IMR-90 (cell line): ENCODE data around the gene EHMT1. TPM values are rescaled to one million over a fixed set of nuclear protein-coding genes. Genes with fewer than 3 reads are reported as not detected.

Source experiments
- ATAC-seq: fragments of 200-7000 bp; cut with Tn5 transposase; 2 replicates; pipeline ENCODE4 v1.9.1; 2020; ENCODE audit warnings: low read depth, mild to moderate bottlenecking, moderate library complexity
- BruUV-seq: library from RNA; stranded (reverse); fragments of 400-500 nt; replicated peaks from 2 replicates; lab custom pipeline; 2021; lab: Mats Ljungman, UMichigan
- CTCF ChIA-PET: fragments of 300-600 bp; formaldehyde crosslinking; extraction: SDS; loops from one replicate; lab custom pipeline; 2021; ENCODE audit warnings: antibody characterized with exemption; lab: Yijun Ruan, JAX
- POLR2A ChIA-PET: fragments of 300-600 bp; sonication (Branson Sonifier 250); formaldehyde crosslinking; loops from one replicate; lab custom pipeline; 2022; ENCODE audit warnings: antibody characterized with exemption; ENCODE audit not compliant: unreplicated experiment; lab: Charles Lee
- DNase-seq: peaks from one replicate; pipeline ENCODE4 v3.0.0; 2013
- H2AFZ ChIP-seq: replicated peaks from 2 replicates; pipeline ENCODE3; 2013; ENCODE audit warnings: low read length, mild to moderate bottlenecking; ENCODE audit not compliant: poor library complexity
- H2AK5ac ChIP-seq: 2 replicates; pipeline ENCODE4 v1.6.1; 2013; ENCODE audit warnings: low read depth, low read length, inconsistent platforms
- H2AK9ac ChIP-seq: replicated peaks from 2 replicates; pipeline ENCODE3; 2013; ENCODE audit warnings: mild to moderate bottlenecking, low read depth, low read length, moderate library complexity; ENCODE audit not compliant: poor library complexity
- H2BK120ac ChIP-seq: 2 replicates; pipeline ENCODE4 v1.6.1; 2013; ENCODE audit warnings: low read depth, low read length, inconsistent platforms
- H2BK15ac ChIP-seq: 3 replicates; pipeline ENCODE4 v1.6.1; 2013; ENCODE audit warnings: low read depth, low read length, inconsistent platforms
- H2BK20ac ChIP-seq: 2 replicates; pipeline ENCODE4 v1.6.1; 2013; ENCODE audit warnings: low read depth, mild to moderate bottlenecking, inconsistent platforms, low read length, moderate library complexity
- H2BK5ac ChIP-seq: 2 replicates; pipeline ENCODE4 v1.6.1; 2013; ENCODE audit warnings: mild to moderate bottlenecking, low read depth, low read length, inconsistent platforms; ENCODE audit not compliant: poor library complexity, severe bottlenecking
- H3K14ac ChIP-seq: replicated peaks from 2 replicates; pipeline ENCODE4 v1.6.1; 2013; ENCODE audit warnings: low read depth, low read length, inconsistent platforms
- H3K18ac ChIP-seq: 2 replicates; pipeline ENCODE4 v1.6.1; 2013; ENCODE audit warnings: low read depth, low read length, control low read depth
- H3K23ac ChIP-seq: 2 replicates; pipeline ENCODE4 v1.6.1; 2013; ENCODE audit warnings: low read depth, low read length, inconsistent platforms
- H3K27ac ChIP-seq: 2 replicates; pipeline ENCODE4 v1.5.1; 2013; ENCODE audit warnings: mild to moderate bottlenecking, control low read depth, low read length; ENCODE audit not compliant: insufficient read depth
- H3K27me3 ChIP-seq: 2 replicates; pipeline ENCODE4 v1.6.1; 2013; ENCODE audit warnings: low read length; ENCODE audit not compliant: control insufficient read depth, insufficient read depth
- H3K36me3 ChIP-seq: 2 replicates; pipeline ENCODE4 v1.6.1; 2013; ENCODE audit warnings: low read length, mixed read lengths; ENCODE audit not compliant: control insufficient read depth, insufficient read depth
- H3K4ac ChIP-seq: 2 replicates; pipeline ENCODE4 v1.6.1; 2013; ENCODE audit warnings: low read depth, low read length, inconsistent platforms
- H3K4me1 ChIP-seq: 2 replicates; pipeline ENCODE4 v1.6.1; 2013; ENCODE audit warnings: low read length, mixed read lengths; ENCODE audit not compliant: control insufficient read depth, insufficient read depth
- H3K4me2 ChIP-seq: 2 replicates; pipeline ENCODE4 v1.6.1; 2013; ENCODE audit warnings: low read depth, mild to moderate bottlenecking, control low read depth, low read length, moderate library complexity
- H3K4me3 ChIP-seq: 2 replicates; pipeline ENCODE4 v1.5.1; 2013; ENCODE audit warnings: low read depth, mild to moderate bottlenecking, control low read depth, low read length, moderate library complexity; ENCODE audit not compliant: insufficient read depth
- H3K56ac ChIP-seq: 2 replicates; pipeline ENCODE4 v1.6.1; 2013; ENCODE audit warnings: low read length, inconsistent platforms; ENCODE audit not compliant: insufficient read depth; ENCODE audit errors: extremely low read depth
- H3K79me1 ChIP-seq, 2 experiments: 2 replicates each; pipeline ENCODE4 v1.6.1; 2013; ENCODE audit warnings: low read length in 2 of 2, inconsistent platforms in 1 of 2, low read depth in 1 of 2
- H3K9ac ChIP-seq: 2 replicates; pipeline ENCODE4 v1.6.1; 2013; ENCODE audit warnings: low read depth, low read length, control low read depth
- H3K9me1 ChIP-seq: 2 replicates; pipeline ENCODE4 v1.6.1; 2013; ENCODE audit warnings: low read length, inconsistent platforms; ENCODE audit not compliant: insufficient read depth
- H3K9me3 ChIP-seq: 2 replicates; pipeline ENCODE4 v1.6.1; 2013; ENCODE audit warnings: low read length; ENCODE audit not compliant: control insufficient read depth, insufficient read depth
- H4K20me1 ChIP-seq: 2 replicates; pipeline ENCODE4 v1.6.1; 2013; ENCODE audit warnings: low read length, inconsistent platforms; ENCODE audit not compliant: insufficient read depth
- H4K5ac ChIP-seq: 2 replicates; pipeline ENCODE4 v1.6.1; 2013; ENCODE audit warnings: mild to moderate bottlenecking, low read depth, low read length, control low read depth
- H4K8ac ChIP-seq, 2 experiments: 2 replicates each; pipeline ENCODE4 v1.6.1; 2013; ENCODE audit warnings: low read depth in 2 of 2, low read length in 2 of 2, control low read depth in 1 of 2, inconsistent platforms in 1 of 2
- H4K91ac ChIP-seq: 2 replicates; pipeline ENCODE4 v1.6.1; 2013; ENCODE audit warnings: low read depth, low read length, inconsistent platforms; ENCODE audit not compliant: insufficient read depth
- BHLHE40 ChIP-seq: fragments of 150-350 bp; IDR thresholded peaks from 2 replicates; pipeline ENCODE4 v1.6.1; 2016; ENCODE audit warnings: mild to moderate bottlenecking, low read depth, low read length
- CEBPB ChIP-seq: IDR thresholded peaks from 2 replicates; pipeline ENCODE4 v1.6.1; 2012; ENCODE audit warnings: low read depth, low read length, improper control_type of control experiment
- CTCF ChIP-seq: conservative IDR thresholded peaks from 2 replicates; pipeline ENCODE4 v1.5.1; 2012; ENCODE audit warnings: mild to moderate bottlenecking, low read depth, low read length, improper control_type of control experiment
- NFE2L2 ChIP-seq: fragments of 150-350 bp; IDR thresholded peaks from 2 replicates; pipeline ENCODE4 v1.6.1; 2016; ENCODE audit warnings: low read depth, mild to moderate bottlenecking, low read length
- POLR2A ChIP-seq: IDR thresholded peaks from 2 replicates; pipeline ENCODE4 v1.6.1; 2012; ENCODE audit warnings: mild to moderate bottlenecking, low read depth, low read length
- RAD21 ChIP-seq: IDR thresholded peaks from 2 replicates; pipeline ENCODE4 v1.6.1; 2012; ENCODE audit warnings: low read length, improper control_type of control experiment
- RFX5 ChIP-seq: IDR thresholded peaks from 2 replicates; pipeline ENCODE4 v1.8.0; 2012; ENCODE audit warnings: low read depth, mild to moderate bottlenecking, low read length, moderate library complexity
- USF2 ChIP-seq: fragments of 150-350 bp; IDR thresholded peaks from 2 replicates; pipeline ENCODE4 v1.6.1; 2017; ENCODE audit warnings: mild to moderate bottlenecking, antibody characterized with exemption, low read length, low read depth
- WGBS, 2 experiments: methylation state at CpG; one replicate each; pipeline versions ENCODE4 v1.1.5 to v1.1.7; 2013; ENCODE audit warnings: missing lambda C conversion rate in 2 of 2; ENCODE audit not compliant: insufficient read length in 1 of 2; ENCODE audit errors: extremely low coverage in 2 of 2; 5-methylcytosine and 5-hydroxymethylcytosine counted together
- dilution Hi-C: fragments of 300-500 bp; cut with HindIII; formaldehyde crosslinking; loops from one replicate; pipeline ENCODE4 v1.14.3; 2018; ENCODE audit warnings: low sequenced_read_pairs; ENCODE audit not compliant: unreplicated experiment
- in situ Hi-C: fragments of 300-500 bp; cut with MboI; formaldehyde crosslinking; loops from 3 replicates; pipeline ENCODE4 v1.14.3; 2019; ENCODE audit warnings: low sequenced_read_pairs, inconsistent platforms, mixed read lengths
- intact Hi-C: fragments of 100-400 bp; cut with micrococcal nuclease; formaldehyde crosslinking; loops from 2 replicates; pipeline ENCODE4 v1.10.0; 2022
- polyA plus RNA-seq, 3 experiments: library from polyadenylated mRNA; depleted of rRNA; stranded (reverse); fragments of >200 nt; gene quantifications; 2 replicates each; pipeline ENCODE4 v1.2.3, GENCODE V29; 2012; ENCODE audit warnings: low replicate concordance in 1 of 3
- total RNA-seq: library from RNA; depleted of rRNA; stranded (reverse); fragments of >200 nt; gene quantifications from 2 replicates; pipeline ENCODE4 v1.2.3, GENCODE V29; 2012

The EHMT1 gene
- total and polyA plus RNA-seq, 2 of the 4 experiments (the other 2 are of a cell fraction), result 32.8 to 35.1 TPM

DNA sequence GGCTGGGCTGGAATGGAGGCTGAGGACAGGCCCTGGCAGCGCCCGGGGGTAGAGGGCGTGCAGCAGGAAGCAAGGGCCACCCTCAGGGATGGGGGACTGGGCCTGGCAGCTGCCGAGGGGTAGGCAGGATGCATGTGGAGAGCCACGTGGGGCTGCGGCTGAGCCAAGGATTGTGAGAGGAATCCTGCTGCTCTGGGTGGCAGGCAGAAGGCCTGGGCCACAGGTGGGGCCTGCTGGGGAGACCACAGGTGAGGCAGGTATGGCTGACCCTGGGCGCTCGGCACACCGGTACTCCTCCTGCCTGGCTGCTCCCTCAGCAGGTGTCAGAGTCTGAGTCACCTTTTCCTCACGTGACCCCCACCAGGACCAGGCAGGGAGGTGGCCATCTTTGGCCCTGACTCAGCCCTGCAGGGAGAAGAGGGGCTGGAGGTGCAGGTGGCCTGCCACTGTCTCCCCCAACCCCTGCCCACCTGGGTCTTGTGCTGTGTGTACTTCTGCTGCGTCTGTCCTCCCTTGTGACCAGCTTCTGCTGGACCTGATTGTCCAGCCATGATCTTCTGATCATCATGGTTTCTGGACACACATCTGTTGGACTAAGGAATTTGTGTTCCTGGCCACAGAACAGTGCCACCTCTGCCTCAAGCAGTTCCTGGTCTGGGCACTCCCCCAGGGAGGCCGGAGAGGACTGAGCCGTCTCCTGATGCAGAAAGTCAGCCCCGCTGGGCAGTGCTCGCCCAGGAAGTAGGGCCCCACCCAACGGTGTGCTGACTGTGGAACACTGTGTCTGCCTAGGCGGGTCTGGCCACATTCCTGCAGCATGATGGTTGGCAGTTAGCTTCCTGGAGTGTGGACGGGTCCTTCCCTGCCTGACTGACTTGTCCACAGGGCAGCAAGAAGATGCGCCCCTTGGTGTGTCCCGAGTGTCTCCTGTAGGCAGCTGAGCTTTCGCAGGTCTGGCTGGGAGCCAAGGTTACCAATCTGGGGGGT, 6.9 kb upstream of the EHMT1 start:
- Histone ChIP-seq H2AK5ac (peak overlapping the region; percentile 97), H3K36me3 (peaks cover 26% of the 10 kb centered on the region), H3K4me3 (no peak overlapping the region), H3K9me3 (no peaks in the 10 kb centered on the region), H3K27me3 (no peaks in the 10 kb centered on the region), H3K27ac (peak overlapping the region; percentile 39; the same call in 1 of the 2 replicates), H4K5ac (peak overlapping the region; percentile 77; the same call in 1 of the 2 replicates), H2BK5ac (peak overlapping the region; percentile 91), H3K18ac (no peak overlapping the region; the same call in 1 of the 2 replicates), H2AK9ac (peak overlapping the region; percentile 99), H3K56ac (no peak overlapping the region), H3K4ac (peak overlapping the region; percentile 71), H3K23ac (peak overlapping the region; percentile 40; the same call in 1 of the 2 replicates), H2BK120ac (peak overlapping the region; percentile 42), H3K79me1 (peaks cover 17 to 59% of the 10 kb centered on the region in 2 experiments), H3K9me1 (peaks cover 24% of the 10 kb centered on the region), H2BK15ac (peak overlapping the region; percentile 25; the same call in 1 of the 3 replicates), H4K8ac (peak overlapping the region; percentile 56 to 84), H3K4me1 (peaks cover 19% of the 10 kb centered on the region), H4K20me1 (peaks cover 18% of the 10 kb centered on the region; the same call in 1 of the 2 replicates), H3K9ac (peak overlapping the region; percentile 2; the same call in 1 of the 2 replicates), H2AFZ (peak overlapping the region; percentile 80), H2BK20ac (no peak overlapping the region; the same call in 1 of the 2 replicates), H3K4me2 (peak overlapping the region; percentile 6; the same call in 1 of the 2 replicates), H3K14ac (peak overlapping the region; percentile 49), H4K91ac (peak overlapping the region; percentile 77)
- ATAC-seq (peak; percentile 73), DNase-seq (peak; percentile 73)
- no TSS peak for BruUV-seq
- dilution Hi-C loops, result no loop called here
- 24% methylated on average over 5 of the region's 21 CpGs; no CpG with 5 or more reads in 1 of the 2 experiments for WGBS, 2 experiments
- intact Hi-C loops, result no loop called here
- TF ChIP-seq POLR2A (no peak), CTCF (no peak), NFE2L2 (no peak), BHLHE40 (peak; percentile 69), USF2 (peak; percentile 72), RAD21 (no peak), CEBPB (no peak), RFX5 (no peak)
- in situ Hi-C loops, result no loop called here
- ChIA-PET CTCF (no interaction called here), POLR2A (no interaction called here)
